GM13976 (cell line): ENCODE measurements around the gene PTGDR2.

ENCODE experiments used
- DNase-seq: peaks from one replicate; pipeline ENCODE4 v3.0.0; 2012; ENCODE audit warnings: low spot score
- CTCF ChIP-seq: IDR thresholded peaks from 2 replicates; pipeline ENCODE4 v1.5.1; 2012; ENCODE audit warnings: borderline replicate concordance, mild to moderate bottlenecking; ENCODE audit not compliant: insufficient read depth; ENCODE audit errors: extremely low read depth, missing control alignments, control extremely low read depth
- in situ Hi-C: fragments of 300-500 bp; cut with MboI; formaldehyde crosslinking; loops from one replicate; pipeline ENCODE4 v1.12.0; 2022; ENCODE audit warnings: low sequenced_read_pairs, mixed read lengths, inconsistent platforms; ENCODE audit not compliant: unreplicated experiment

Gene PTGDR2

GRCh38 chr11:60864856-60865513, 9.2 kb upstream of the PTGDR2 start:
- TF ChIP-seq CTCF: no peak
- in situ Hi-C loops: no loop called here
- no peak for DNase-seq

- in situ Hi-C loops: no loop called here
- DNase-seq: no peak
- TF ChIP-seq CTCF: no peak
Observed at GRCh38 chr11:60863550-60864521, 8.1 kb upstream of the PTGDR2 start.

GRCh38 chr11:60862171-60862570, 6.4 kb upstream of the PTGDR2 start:
- in situ Hi-C loops: no loop called here
- DNase-seq: no peak
- no peak for TF ChIP-seq CTCF

GRCh38 chr11:60860943-60861342, 5.2 kb upstream of the PTGDR2 start:
- no peak for DNase-seq
- TF ChIP-seq CTCF: no peak
- in situ Hi-C loops: no loop called here

- in situ Hi-C loops: no loop called here
- no peak for TF ChIP-seq CTCF
- no peak for DNase-seq
Observed at GRCh38 chr11:60859616-60860250, 4.0 kb upstream of the PTGDR2 start.

- in situ Hi-C loops: no loop called here
- no peak for TF ChIP-seq CTCF
- no peak for DNase-seq
Observed at GRCh38 chr11:60858731-60859464, 3.1 kb upstream of the PTGDR2 start.
